NCI-H1436 treated with DMSO at 0.1 percent for 48 hours (cell line): ENCODE data around the gene USP25.

Experiments
- DNase-seq: peaks from one replicate; lab custom pipeline; 2025; lab: John Stamatoyannopoulos, UW

USP25 gene

GRCh38 chr21:15856813-15857212 lies 127.0 kb downstream of the USP25 start:
- DNase-seq: no peak

DNA sequence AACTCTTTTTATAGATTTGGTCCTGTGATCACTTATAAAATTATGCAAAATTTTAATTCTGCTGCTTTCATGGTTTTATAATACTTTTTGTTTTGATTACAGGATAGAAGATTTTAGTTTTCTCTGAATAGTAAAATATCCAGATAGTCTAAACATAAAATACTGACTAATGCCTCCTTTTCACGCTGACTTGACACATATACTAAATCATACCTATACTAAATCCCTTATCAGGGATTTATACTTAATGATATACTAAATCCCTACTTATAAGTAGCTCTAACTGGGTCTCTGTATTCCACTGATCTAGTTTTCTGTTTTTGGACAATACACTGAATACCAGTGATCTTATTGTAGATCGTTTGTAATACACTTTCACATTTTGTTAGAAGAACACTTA lies 128.0 kb downstream of the USP25 start:
- DNase-seq: no peak

- no peak for DNase-seq
These were observed 130.8 kb downstream of the USP25 start for GRCh38 chr21:15860541-15860940.

- no peak for DNase-seq
These were observed 139.2 kb downstream of the USP25 start for GRCh38 chr21:15868940-15869339.

DNA sequence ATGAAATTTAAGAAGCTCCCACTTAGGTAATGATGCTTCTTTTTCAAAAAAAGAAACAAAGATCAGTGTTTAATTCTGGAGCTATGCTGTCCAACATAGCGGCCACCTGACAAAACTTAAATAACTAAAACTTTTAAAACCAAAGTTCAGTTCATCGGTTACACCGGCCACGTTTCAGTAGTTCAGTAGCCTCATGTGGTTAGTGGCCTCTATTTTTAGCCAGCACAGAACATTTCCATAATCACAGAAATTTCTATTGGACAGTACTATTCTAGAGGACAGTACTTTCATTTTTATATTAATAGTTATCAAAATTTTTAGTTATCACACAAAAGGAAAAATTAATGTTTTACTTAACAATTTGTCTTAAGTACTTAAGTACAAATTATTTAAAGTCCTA lies 141.0 kb downstream of the USP25 start:
- DNase-seq: no peak

- DNase-seq: no peak
These were observed 142.5 kb downstream of the USP25 start for GRCh38 chr21:15872236-15872635.

GRCh38 chr21:15874615-15875014 lies 144.8 kb downstream of the USP25 start:
- no peak for DNase-seq

GRCh38 chr21:15875286-15875685 lies 145.5 kb downstream of the USP25 start:
- no peak for DNase-seq

DNA sequence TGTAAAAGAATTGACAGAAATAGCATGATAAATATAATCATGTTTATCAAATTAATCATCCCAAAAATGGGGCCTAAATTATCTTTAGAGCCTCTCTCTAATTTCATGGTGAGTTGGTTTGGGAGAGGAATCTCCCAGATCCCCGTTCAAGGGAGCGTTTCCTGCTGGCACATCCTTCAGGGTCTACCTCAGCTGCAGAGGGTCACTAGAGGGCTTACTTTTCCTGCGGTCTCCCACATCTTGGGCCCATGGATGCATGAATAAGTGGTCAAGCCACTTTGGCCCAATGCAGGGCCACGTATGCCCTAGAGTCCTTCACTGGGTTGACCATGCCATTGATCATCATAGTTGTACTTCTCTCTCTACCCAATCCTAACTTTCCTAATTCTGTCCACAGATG lies 164.1 kb downstream of the USP25 start:
- DNase-seq: no peak

GRCh38 chr21:15894596-15894995 lies 164.8 kb downstream of the USP25 start:
- no peak for DNase-seq

DNA sequence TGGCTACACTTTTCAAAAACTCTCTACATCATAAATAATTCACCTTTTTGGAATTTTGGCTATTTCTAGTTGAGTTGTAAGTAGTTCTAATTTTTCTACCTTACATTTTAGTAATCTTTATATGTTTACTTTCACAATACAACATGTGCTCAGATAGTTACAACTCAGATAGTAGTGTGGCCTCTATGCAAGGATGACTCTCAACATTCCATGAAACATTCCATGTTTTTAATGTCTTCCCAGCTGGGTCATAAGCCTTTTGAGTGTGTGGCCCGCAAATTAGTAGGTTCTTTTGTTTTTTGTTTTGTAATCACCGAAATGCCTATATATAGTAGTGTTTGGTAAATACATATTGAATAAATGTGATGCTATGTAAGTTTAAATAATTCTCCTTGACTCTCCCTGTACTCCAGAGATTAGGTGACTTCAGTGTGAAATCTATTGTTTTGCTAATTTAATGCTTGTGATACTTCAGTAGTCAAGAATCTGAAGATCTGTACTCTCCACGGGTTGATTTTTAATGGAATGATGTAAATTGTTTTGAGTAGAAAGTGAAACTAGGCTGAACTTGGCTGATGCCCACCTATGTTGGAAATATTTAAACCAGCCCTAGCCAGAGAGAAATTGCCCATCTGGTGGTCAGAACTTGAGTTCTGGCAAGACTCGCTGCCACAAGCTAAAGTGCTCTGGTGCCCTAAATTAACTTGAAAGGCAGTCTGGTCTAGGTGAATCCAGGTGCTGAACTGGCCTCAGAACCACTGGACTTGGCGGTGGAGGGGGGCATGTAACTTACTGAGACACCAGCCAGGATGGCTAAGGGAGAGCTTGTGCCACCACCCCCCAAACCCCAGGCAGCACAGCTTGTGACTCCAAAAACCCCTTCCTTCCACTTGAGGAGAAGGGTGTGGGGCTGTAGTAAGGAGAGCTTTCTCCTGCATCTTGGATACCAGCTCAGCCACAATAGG lies 165.6 kb downstream of the USP25 start:
- DNase-seq: no peak

DNA sequence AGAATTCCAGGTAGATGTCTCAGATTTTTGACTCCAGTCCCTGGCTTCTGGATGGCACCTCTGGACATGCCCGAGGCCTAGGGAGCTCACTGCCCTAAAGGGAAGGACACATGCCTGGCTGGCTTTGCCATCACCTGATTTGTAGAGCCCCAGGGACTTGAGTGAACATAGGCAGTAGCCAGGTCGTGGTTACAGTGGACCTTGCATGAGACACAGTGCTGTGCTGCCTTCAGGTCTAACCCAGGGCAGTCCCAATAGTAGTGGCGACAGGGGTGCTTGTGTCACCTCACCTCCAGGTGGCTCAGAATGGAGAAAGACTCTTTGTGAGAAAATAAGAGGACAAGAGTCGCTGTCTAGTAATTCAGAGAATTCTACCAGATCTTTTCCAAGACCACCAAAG lies 166.7 kb downstream of the USP25 start:
- no peak for DNase-seq

GRCh38 chr21:15904389-15904788 lies 174.6 kb downstream of the USP25 start:
- no peak for DNase-seq

- no peak for DNase-seq
These were observed 178.4 kb downstream of the USP25 start for GRCh38 chr21:15908187-15908586.

DNA sequence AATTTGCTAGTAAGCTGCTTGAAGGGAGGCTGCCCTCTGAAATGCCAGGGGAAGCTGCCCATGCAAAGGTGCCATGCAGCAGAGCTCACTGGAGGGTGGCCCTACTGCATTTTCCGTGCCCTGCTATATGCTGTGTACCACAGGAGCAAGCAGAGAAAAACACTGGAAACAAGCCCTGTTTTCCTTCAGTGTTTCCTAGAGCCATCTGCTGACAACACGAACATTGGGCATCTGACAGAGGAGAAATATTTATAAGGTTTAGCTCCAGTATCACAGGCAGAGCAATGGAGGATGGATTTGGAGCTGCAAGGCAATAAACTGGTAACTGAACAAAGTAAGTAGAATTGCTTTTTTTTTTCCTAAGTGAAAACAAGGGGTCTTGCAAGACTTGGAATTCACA lies 198.4 kb downstream of the USP25 start:
- no peak for DNase-seq

GRCh38 chr21:15928686-15929425 lies 199.1 kb downstream of the USP25 start:
- DNase-seq: no peak

DNA sequence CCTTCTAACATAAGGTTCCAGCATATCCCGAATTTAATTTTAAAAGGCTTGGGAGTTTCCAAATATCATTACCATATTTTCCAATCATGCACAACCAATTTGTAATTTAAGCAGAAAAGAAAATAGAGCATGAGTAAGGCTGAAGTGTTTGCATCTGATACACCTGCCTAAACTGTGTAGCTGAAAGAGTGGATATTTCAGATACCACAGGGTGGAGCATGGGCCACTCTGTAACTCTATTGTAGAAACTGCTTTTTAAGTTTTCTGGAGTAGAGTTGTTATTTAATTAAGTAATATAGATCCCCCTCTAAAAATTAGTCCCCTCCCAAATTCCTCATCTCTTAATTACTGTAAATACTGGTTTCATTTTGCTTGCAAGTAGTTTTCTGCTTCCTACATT lies 199.8 kb downstream of the USP25 start:
- DNase-seq: no peak
